Peyer's patch (tissue), 4 donors: ENCODE data around the gene PLCH1.

Source experiments
- CTCF ChIP-seq, 6 experiments: fragments of 450-650 bp in 4 of 6; fragments of 200-600 bp in 2 of 6; sonication (generic) in 1 of 6; IDR thresholded peaks; one replicate each; pipeline ENCODE4 v1.5.1; 2017 to 2019; ENCODE audit warnings: antibody characterized with exemption in 6 of 6, mild to moderate bottlenecking in 3 of 6, moderate library complexity in 1 of 6
- POLR2A ChIP-seq, 2 donors: fragments of 450-650 bp; IDR thresholded peaks; one replicate each; pipeline ENCODE4 v1.5.1; 2017; ENCODE audit warnings: antibody characterized with exemption in 2 of 2, mild to moderate bottlenecking in 2 of 2, moderate library complexity in 2 of 2

- TF ChIP-seq CTCF (IDR thresholded peaks at IDR 0.05), result no peak
- TF ChIP-seq POLR2A (IDR thresholded peaks at IDR 0.05), result no peak
These were observed 39.9 kb downstream of the PLCH1 start for GRCh38 chr3:155704771-155705559.
